H9 (cell line): ENCODE results near the gene SLC39A8. TPM values are rescaled to one million over a fixed set of nuclear protein-coding genes. Genes with fewer than 3 reads are reported as not detected.

Experiments used
- DNase-seq: peaks from one replicate; pipeline ENCODE4 v3.0.0-alpha.2; 2017
- H2AFZ ChIP-seq: one replicate; pipeline ENCODE4 v1.6.1; 2013; ENCODE audit warnings: mild to moderate bottlenecking, low read length, control low read depth, moderate library complexity
- H2AK5ac ChIP-seq: 2 replicates; pipeline ENCODE4 v1.6.1; 2013; ENCODE audit warnings: low read length, control low read depth, mixed read lengths; ENCODE audit not compliant: insufficient read length
- H2BK120ac ChIP-seq: one replicate; pipeline ENCODE4 v1.6.1; 2013; ENCODE audit warnings: low read depth, mild to moderate bottlenecking, low read length, control low read depth, inconsistent platforms; ENCODE audit not compliant: poor library complexity, severe bottlenecking
- H2BK12ac ChIP-seq: 2 replicates; pipeline ENCODE4 v1.6.1; 2013; ENCODE audit warnings: low read length, control low read depth, mixed read lengths, low read depth; ENCODE audit not compliant: insufficient read length
- H2BK15ac ChIP-seq: 2 replicates; pipeline ENCODE4 v1.6.1; 2013; ENCODE audit warnings: low read depth, low read length, control low read depth
- H2BK20ac ChIP-seq: one replicate; pipeline ENCODE4 v1.6.1; 2013; ENCODE audit warnings: low read depth, mild to moderate bottlenecking, low read length, control low read depth, inconsistent platforms; ENCODE audit not compliant: poor library complexity, severe bottlenecking
- H2BK5ac ChIP-seq: 2 replicates; pipeline ENCODE4 v1.6.1; 2013; ENCODE audit warnings: low read length, control low read depth, mixed read lengths; ENCODE audit not compliant: insufficient read length
- H3K14ac ChIP-seq: 2 replicates; pipeline ENCODE4 v1.6.1; 2013; ENCODE audit warnings: low read length, control low read depth; ENCODE audit not compliant: insufficient read depth
- H3K18ac ChIP-seq: 2 replicates; pipeline ENCODE4 v1.6.1; 2013; ENCODE audit warnings: low read depth, mild to moderate bottlenecking, mixed read lengths, low read length, control low read depth; ENCODE audit not compliant: insufficient read length
- H3K23ac ChIP-seq: 2 replicates; pipeline ENCODE4 v1.6.1; 2013; ENCODE audit warnings: low read length, control low read depth, mixed read lengths, low read depth; ENCODE audit not compliant: insufficient read length
- H3K23me2 ChIP-seq: 2 replicates; pipeline ENCODE4 v1.6.1; 2013; ENCODE audit warnings: low read depth, mild to moderate bottlenecking, mixed read lengths, low read length, control low read depth; ENCODE audit not compliant: insufficient read length, poor library complexity, severe bottlenecking
- H3K27ac ChIP-seq: 2 replicates; pipeline ENCODE4 v1.5.1; 2013; ENCODE audit warnings: low read length, control low read depth, mixed read lengths, low read depth; ENCODE audit not compliant: insufficient read length
- H3K27me3 ChIP-seq: 2 replicates; pipeline ENCODE4 v1.6.1; 2013; ENCODE audit warnings: low read length, control low read depth, inconsistent platforms; ENCODE audit not compliant: insufficient read depth
- H3K4ac ChIP-seq: 2 replicates; pipeline ENCODE4 v1.6.1; 2013; ENCODE audit warnings: low read depth, mild to moderate bottlenecking, control low read depth, inconsistent platforms, low read length, moderate library complexity
- H3K4me1 ChIP-seq: 2 replicates; pipeline ENCODE4 v1.6.1; 2013; ENCODE audit warnings: low read length, control low read depth, inconsistent platforms; ENCODE audit not compliant: insufficient read depth
- H3K4me2 ChIP-seq: 2 replicates; pipeline ENCODE4 v1.6.1; 2013; ENCODE audit warnings: low read length, control low read depth, mixed read lengths; ENCODE audit not compliant: insufficient read length, insufficient read depth
- H3K56ac ChIP-seq: 2 replicates; pipeline ENCODE4 v1.6.1; 2013; ENCODE audit warnings: low read depth, mild to moderate bottlenecking, mixed read lengths, low read length, control low read depth; ENCODE audit not compliant: insufficient read length
- H3K79me1 ChIP-seq: 2 replicates; pipeline ENCODE4 v1.6.1; 2013; ENCODE audit warnings: low read depth, mild to moderate bottlenecking, moderate library complexity, low read length, control low read depth, inconsistent platforms; ENCODE audit not compliant: insufficient read depth, poor library complexity, severe bottlenecking
- H3K79me2 ChIP-seq: 2 replicates; pipeline ENCODE4 v1.6.1; 2013; ENCODE audit warnings: low read length, control low read depth, inconsistent platforms; ENCODE audit not compliant: insufficient read depth
- H3K9ac ChIP-seq: 2 replicates; pipeline ENCODE4 v1.6.1; 2013; ENCODE audit warnings: low read length, control low read depth, mixed read lengths; ENCODE audit not compliant: insufficient read length; ENCODE audit errors: extremely low read depth
- H3K9me3 ChIP-seq: one replicate; pipeline ENCODE4 v1.6.1; 2013; ENCODE audit warnings: low read depth, low read length, inconsistent platforms; ENCODE audit not compliant: control insufficient read depth
- H3T11ph ChIP-seq: one replicate; pipeline ENCODE4 v1.6.1; 2013; ENCODE audit warnings: mild to moderate bottlenecking, low read length, control low read depth, inconsistent platforms
- H4K20me1 ChIP-seq: one replicate; pipeline ENCODE4 v1.6.1; 2013; ENCODE audit not compliant: control insufficient read depth, insufficient read length, insufficient read depth
- H4K5ac ChIP-seq: 2 replicates; pipeline ENCODE4 v1.6.1; 2013; ENCODE audit warnings: low read depth, mild to moderate bottlenecking, mixed read lengths, low read length, control low read depth; ENCODE audit not compliant: insufficient read length
- H4K8ac ChIP-seq: replicated peaks from 2 replicates; pipeline ENCODE4 v1.6.1; 2013; ENCODE audit warnings: low read length, control low read depth, mixed read lengths, low read depth; ENCODE audit not compliant: insufficient read length
- H4K91ac ChIP-seq: 2 replicates; pipeline ENCODE4 v1.6.1; 2013; ENCODE audit warnings: low read depth, mild to moderate bottlenecking, moderate library complexity, mixed read lengths, low read length, control low read depth; ENCODE audit not compliant: insufficient read length
- H3K27ac Mint-ChIP-seq, 3 experiments: 2 replicates in 2 of 3; 3 replicates in 1 of 3; pipeline ENCODE4 v1.8.0; 2020 to 2021; ENCODE audit warnings: mixed read lengths in 3 of 3, mild to moderate bottlenecking in 1 of 3, moderate library complexity in 1 of 3
- H3K27me3 Mint-ChIP-seq: 2 replicates; pipeline ENCODE4 v1.8.0; 2021; ENCODE audit warnings: low read depth, mild to moderate bottlenecking, moderate library complexity, mixed read lengths
- H3K36me3 Mint-ChIP-seq, 3 experiments: 2 replicates in 2 of 3; 3 replicates in 1 of 3; pipeline ENCODE4 v1.8.0; 2020 to 2021; ENCODE audit warnings: low read depth in 3 of 3, mixed read lengths in 3 of 3; ENCODE audit not compliant: insufficient read depth in 1 of 3
- H3K4me1 Mint-ChIP-seq, 2 experiments: 2 replicates each; pipeline ENCODE4 v1.8.0; 2020; ENCODE audit warnings: mixed read lengths in 2 of 2
- H3K4me3 Mint-ChIP-seq, 2 experiments: 2 replicates in 1 of 2; 3 replicates in 1 of 2; pipeline ENCODE4 v1.8.0; 2020 to 2021; ENCODE audit warnings: mild to moderate bottlenecking in 2 of 2, mixed read lengths in 2 of 2, moderate library complexity in 1 of 2
- H3K9me3 Mint-ChIP-seq, 2 experiments: 2 replicates in 1 of 2; 3 replicates in 1 of 2; pipeline ENCODE4 v1.8.0; 2020; ENCODE audit warnings: mild to moderate bottlenecking in 2 of 2, mixed read lengths in 2 of 2, moderate library complexity in 1 of 2
- CTCF ChIP-seq: fragments of 200-600 bp; sonication (generic); conservative IDR thresholded peaks from 3 replicates; pipeline ENCODE4 v1.8.0; 2021; ENCODE audit warnings: antibody characterized with exemption, mild to moderate bottlenecking
- WGBS: extraction: QIAGEN DNeasy Blood & Tissue Kit; methylation state at CpG from one replicate; pipeline ENCODE4 v1.1.7; 2013; ENCODE audit warnings: missing lambda C conversion rate, low lambda C conversion rate, mixed read lengths; ENCODE audit not compliant: insufficient read length; ENCODE audit errors: extremely low coverage; 5-methylcytosine and 5-hydroxymethylcytosine counted together
- total RNA-seq: library from RNA; stranded (reverse); gene quantifications from 2 replicates; pipeline ENCODE4 v1.2.1, GENCODE V29; 2021

Gene SLC39A8
- total RNA-seq, 1 experiment from 2014 or later, result 11.0 TPM

- no peak overlapping the region for H3K18ac ChIP-seq
- no peak overlapping the region for H4K5ac ChIP-seq
- H3K9me3 Mint-ChIP-seq, result no peaks in the 10 kb centered on the region; a peak in 1 of 5 replicates
- WGBS, result no CpG with 5 or more reads among the region's 3 CpGs
- H3K36me3 Mint-ChIP-seq, result peaks cover 0 to 2% (median 0%) of the 10 kb centered on the region in 3 experiments; a peak in 2 of 7 replicates
- H3K27me3 Mint-ChIP-seq, result no peaks in the 10 kb centered on the region
- no peak overlapping the region for H2AK5ac ChIP-seq
- H3T11ph ChIP-seq, result no peak overlapping the region
- no peak for TF ChIP-seq CTCF
- H3K9ac ChIP-seq, result no peak overlapping the region
- no peak overlapping the region for H2AFZ ChIP-seq
- H3K27me3 ChIP-seq, result no peaks in the 10 kb centered on the region
- H3K23ac ChIP-seq, result no peak overlapping the region
- no peak for DNase-seq
- H3K14ac ChIP-seq, result no peak overlapping the region
- no peak overlapping the region for H3K4me3 Mint-ChIP-seq
- H3K4me1 Mint-ChIP-seq, result peaks cover 13 to 16% of the 10 kb centered on the region in 2 experiments
- H2BK12ac ChIP-seq, result no peak overlapping the region
- H2BK5ac ChIP-seq, result no peak overlapping the region
- H3K4me1 ChIP-seq, result no peaks in the 10 kb centered on the region
- H4K20me1 ChIP-seq, result no peaks in the 10 kb centered on the region
- no peaks in the 10 kb centered on the region for H3K9me3 ChIP-seq
- no peak overlapping the region for H3K4ac ChIP-seq
- H3K79me1 ChIP-seq, result no peaks in the 10 kb centered on the region
- H3K56ac ChIP-seq, result no peak overlapping the region
- H3K4me2 ChIP-seq, result no peak overlapping the region
- no peak overlapping the region for H2BK20ac ChIP-seq
- H4K91ac ChIP-seq, result no peak overlapping the region
- no peak overlapping the region for H4K8ac ChIP-seq
- no peaks in the 10 kb centered on the region for H3K23me2 ChIP-seq
- H3K79me2 ChIP-seq, result no peaks in the 10 kb centered on the region
- H2BK15ac ChIP-seq, result no peak overlapping the region
- H3K27ac ChIP-seq, result no peak overlapping the region
- no peak overlapping the region for H3K27ac Mint-ChIP-seq
- no peak overlapping the region for H2BK120ac ChIP-seq
Measured at GRCh38 chr4:102259081-102259480, 86.2 kb downstream of the SLC39A8 start.
